NCI-H460 (cell line): Measurements from ENCODE around the gene RGS9. TPM values are rescaled to one million over a fixed set of nuclear protein-coding genes. Genes with fewer than 3 reads are reported as not detected.

Experiments
- DNase-seq: peaks from one replicate; pipeline ENCODE4 v3.0.0-alpha.2; 2016; ENCODE audit warnings: low read depth; ENCODE audit errors: extremely low read depth
- small RNA-seq, 2 experiments: library from RNA; depleted of rRNA; stranded (forward); fragments of <200 nt; gene quantifications; one replicate each; pipeline ENCODE3, GENCODE V24; 2014
- total RNA-seq: library from RNA; depleted of rRNA; stranded (reverse); fragments of >200 nt; shearing (Covaris generic); gene quantifications from 2 replicates; pipeline ENCODE4 v1.2.3, GENCODE V29; 2014; rRNA removed

RGS9 gene
- total RNA-seq, 1 experiment from 2014 or later = 5.8 TPM

DNA sequence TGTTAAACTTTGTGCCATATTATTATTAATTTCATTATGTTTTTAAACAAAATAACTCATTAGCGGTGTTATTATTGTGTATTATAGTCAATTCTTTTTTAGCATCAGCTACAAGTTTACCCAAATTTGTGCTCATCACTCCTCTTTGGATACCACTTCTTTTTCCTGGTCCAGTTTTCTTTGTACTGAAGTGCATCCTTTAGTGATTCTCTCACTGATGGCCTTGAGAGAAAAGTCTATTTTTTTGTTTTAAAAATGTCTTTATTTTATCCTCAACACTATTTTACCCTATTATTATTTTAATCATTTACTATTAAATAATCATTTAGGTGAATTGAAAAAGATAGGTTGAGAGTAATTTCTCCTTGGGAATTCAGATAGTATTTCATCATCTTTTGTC lies 99.2 kb downstream of the RGS9 start:
- DNase-seq = no peak

GRCh38 chr17:65243838-65244625 lies 106.9 kb downstream of the RGS9 start:
- DNase-seq = no peak

- DNase-seq = no peak
Measured at GRCh38 chr17:65246252-65246651, 109.1 kb downstream of the RGS9 start.

DNA sequence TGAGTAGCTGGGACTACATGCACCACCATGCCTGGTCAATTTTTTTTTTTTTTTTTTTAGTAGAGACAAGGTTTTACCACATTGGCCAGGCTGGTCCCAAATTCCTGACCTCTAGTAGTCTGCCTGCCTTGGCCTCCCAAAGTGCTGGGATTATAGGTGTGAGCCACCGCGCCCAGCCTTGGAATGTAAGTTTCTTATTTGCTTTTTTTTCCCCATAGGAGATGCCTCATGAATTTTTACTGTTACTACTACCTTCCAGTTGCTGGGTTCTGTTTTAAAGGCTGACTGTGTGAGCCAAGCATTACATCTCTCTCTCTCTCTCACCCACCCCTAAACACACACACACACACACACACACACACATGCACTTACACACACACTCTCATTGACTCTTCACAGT lies 112.6 kb downstream of the RGS9 start:
- DNase-seq = no peak

- DNase-seq = no peak
Measured at GRCh38 chr17:65254166-65254565, 117.0 kb downstream of the RGS9 start.

DNA sequence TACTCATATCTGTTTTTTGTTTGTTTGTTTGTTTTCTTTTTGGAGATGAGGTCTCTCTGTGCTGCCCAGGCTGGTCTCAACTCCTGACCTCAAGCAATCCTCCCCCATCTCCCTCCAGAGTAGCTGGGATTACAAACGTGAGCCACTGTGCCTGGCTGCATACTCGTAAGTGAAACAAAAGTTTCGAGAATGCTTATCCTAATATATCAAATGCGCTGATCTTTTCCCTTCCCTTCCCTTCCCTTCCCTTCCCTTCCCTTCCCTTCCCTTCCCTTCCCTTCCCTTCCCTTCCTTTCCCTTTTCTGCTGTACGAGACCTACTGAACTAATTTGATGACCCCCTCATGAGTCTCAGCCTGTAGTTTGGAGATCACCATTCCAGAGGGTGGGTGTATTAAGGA lies 122.1 kb downstream of the RGS9 start:
- no peak for DNase-seq

DNA sequence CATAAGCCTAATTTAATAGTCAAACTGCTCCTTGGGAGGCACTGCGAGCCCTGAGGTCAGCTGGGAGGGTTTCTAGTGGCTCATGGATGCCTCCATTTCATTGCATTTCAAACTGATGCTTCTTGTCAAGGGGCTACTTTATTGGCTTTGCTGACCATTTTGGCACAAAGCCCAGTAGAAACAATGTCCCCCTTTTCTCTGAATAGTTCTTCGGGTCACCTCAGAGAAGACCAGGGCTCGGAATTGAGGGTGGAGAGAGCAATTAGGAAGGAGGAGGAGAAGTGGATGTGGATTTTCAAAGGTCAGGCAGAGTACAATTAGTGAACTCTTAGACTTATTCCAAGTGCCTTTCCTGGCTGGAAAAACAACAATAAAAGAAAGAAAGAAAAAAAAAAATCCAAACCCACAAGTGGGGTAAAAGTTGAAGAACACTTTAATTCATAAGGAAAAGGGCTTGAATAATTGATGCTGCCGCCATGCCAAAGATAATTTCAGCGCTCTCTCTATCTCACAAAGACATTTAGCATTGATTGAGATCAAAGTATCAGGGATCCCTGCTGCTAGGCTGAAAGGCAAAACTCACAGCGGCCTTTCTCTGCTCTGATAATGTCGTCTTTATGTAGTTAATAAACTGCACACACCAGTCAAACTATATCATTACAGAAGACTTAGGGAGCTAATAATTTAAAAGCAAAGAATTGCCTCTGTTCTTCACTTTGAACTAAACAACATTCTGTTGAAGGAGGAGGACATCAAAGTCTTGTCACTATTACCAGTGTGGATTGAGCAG lies 122.7 kb downstream of the RGS9 start:
- DNase-seq = no peak

DNA sequence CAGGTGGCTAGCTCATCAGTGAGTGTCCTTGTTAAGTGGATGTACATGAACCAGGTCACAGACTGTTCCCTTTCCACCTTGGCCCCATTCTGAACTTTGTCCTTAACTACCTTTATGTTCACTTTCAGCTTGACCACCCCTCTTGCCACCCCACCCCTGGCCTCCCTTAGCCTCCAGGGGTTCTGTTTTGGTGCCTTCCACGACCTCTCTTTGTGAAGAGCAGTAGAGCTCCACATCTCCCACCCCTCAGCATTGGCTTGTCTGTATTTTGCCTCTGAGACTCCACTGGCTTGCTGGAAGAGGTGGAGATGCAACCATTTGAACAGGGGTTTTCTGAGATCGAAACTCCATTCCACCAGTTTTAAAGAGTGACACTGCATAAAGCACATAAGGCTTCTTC lies 123.5 kb downstream of the RGS9 start:
- no peak for DNase-seq

- no peak for DNase-seq
Measured at GRCh38 chr17:65261152-65261551, 124.0 kb downstream of the RGS9 start.

GRCh38 chr17:65261682-65262636 lies 124.8 kb downstream of the RGS9 start:
- DNase-seq = no peak

- DNase-seq = no peak
Measured at GRCh38 chr17:65265276-65265675, 128.1 kb downstream of the RGS9 start.

DNA sequence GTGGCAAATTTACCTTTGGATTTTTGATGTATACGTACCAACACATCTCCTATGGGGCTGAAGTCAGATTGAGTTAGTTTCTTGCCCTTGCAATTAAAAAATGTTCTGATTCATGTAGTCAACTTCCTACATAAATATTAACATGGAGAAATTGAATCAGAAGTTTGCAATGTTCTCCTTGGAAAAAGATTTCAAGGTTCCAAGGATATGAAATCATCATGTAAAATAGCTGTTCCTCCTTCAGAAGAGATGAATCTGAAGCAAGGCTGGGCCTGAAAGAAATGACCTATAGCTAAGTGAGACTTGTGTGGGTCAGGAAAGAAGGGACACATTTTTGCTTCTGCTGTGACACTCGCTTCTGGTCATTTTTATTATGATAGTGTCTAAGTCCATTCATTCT lies 131.7 kb downstream of the RGS9 start:
- no peak for DNase-seq

- no peak for DNase-seq
Measured at GRCh38 chr17:65270499-65271253, 133.5 kb downstream of the RGS9 start.

DNA sequence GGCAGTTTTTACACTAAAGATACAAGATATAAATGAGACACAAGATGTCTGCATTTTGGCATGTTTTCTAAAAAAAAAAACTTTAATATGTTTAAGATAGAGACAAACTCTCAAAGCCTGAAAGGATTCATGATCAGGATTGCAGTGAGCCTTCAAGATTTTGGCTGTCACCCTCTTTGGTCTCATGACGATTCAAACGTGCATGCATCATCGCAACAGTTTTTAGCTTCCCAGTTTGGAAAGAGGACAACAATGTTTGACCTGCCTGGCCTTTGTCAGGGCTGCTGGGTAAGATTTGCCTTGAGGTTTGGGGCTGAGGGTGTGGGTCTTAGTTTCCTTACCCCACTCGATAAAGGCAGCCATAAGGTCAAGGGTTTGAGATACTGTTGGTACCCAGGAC lies 134.1 kb downstream of the RGS9 start:
- DNase-seq = no peak

Small RNA genes within 50 kb of the gene (small RNA-seq; reads per million reads assigned to genes)
- gene AC060771.1 = 0 reads per million in 2 experiments

Other genes starting within 250 kb of the RGS9 start
- 4.1 and 5.3 TPM in 2 replicates for gene LRRC37A3, start 217.9 kb upstream of the RGS9 start, total RNA-seq
- gene GNA13, start 80.6 kb upstream of the RGS9 start, total RNA-seq = 52.9 and 56.1 TPM in 2 replicates